HCT116 (cell line): Measurements from ENCODE around the gene TJAP1. TPM values are rescaled to one million over a fixed set of nuclear protein-coding genes. Genes with fewer than 3 reads are reported as not detected.

Source experiments
- ATAC-seq: fragments of 200-7000 bp; cut with Tn5 transposase; 2 replicates; pipeline ENCODE4 v1.9.1; 2020; ENCODE audit warnings: mild to moderate bottlenecking, moderate library complexity
- BruUV-seq: library from RNA; stranded (reverse); fragments of 400-500 nt; replicated peaks from 2 replicates; lab custom pipeline; 2021; lab: Mats Ljungman, UMichigan
- CTCF ChIA-PET: fragments of 300-600 bp; sonication (Branson Sonifier 250); formaldehyde crosslinking; loops from one replicate; lab custom pipeline; 2021; ENCODE audit warnings: antibody characterized with exemption; lab: Charles Lee
- POLR2A ChIA-PET: fragments of 300-600, 350-600 bp; sonication (Branson Sonifier 250); formaldehyde crosslinking; loops from one replicate; lab custom pipeline; 2021; ENCODE audit warnings: antibody characterized with exemption; lab: Charles Lee
- RAD21 ChIA-PET, 2 experiments: fragments of 300-600 bp; sonication (Branson Sonifier 250); formaldehyde crosslinking; loops; one replicate each; lab custom pipeline; 2023; ENCODE audit warnings: low total read pairs in 2 of 2; ENCODE audit not compliant: uncharacterized antibody in 2 of 2, unreplicated experiment in 2 of 2, low non-redundant PET in 1 of 2; lab: Charles Lee
- DNase-seq: peaks from one replicate; pipeline ENCODE4 v3.0.0-alpha.2; 2010; ENCODE audit warnings: low read depth, low spot score
- H2AFZ ChIP-seq: fragments of 200-600 bp; shearing (Covaris generic), sonication (generic); 2 replicates; pipeline ENCODE4 v1.6.1; 2017; ENCODE audit warnings: low read depth, mixed run types, mixed read lengths, antibody characterized with exemption, low read length; ENCODE audit not compliant: poor library complexity, severe bottlenecking
- H3K27ac ChIP-seq: 2 replicates; pipeline ENCODE4 v1.5.1; 2012; ENCODE audit warnings: low read depth, low read length
- H3K27me3 ChIP-seq: fragments of 200-600 bp; sonication (generic); 2 replicates; pipeline ENCODE4 v1.6.1; 2016; ENCODE audit warnings: mixed run types, low read length, mixed read lengths; ENCODE audit not compliant: insufficient read depth
- H3K36me3 ChIP-seq, 2 experiments: fragments of 200-500 bp in 1 of 2; fragments of 200-600 bp in 1 of 2; sonication (Bioruptor generic) in 1 of 2; sonication (generic) in 1 of 2; 2 replicates each; pipeline versions ENCODE4 v1.5.1 to v1.6.1; 2014 to 2016; ENCODE audit warnings: low read length in 2 of 2, inconsistent platforms in 1 of 2, mixed read lengths in 1 of 2, mixed run types in 1 of 2; ENCODE audit not compliant: insufficient read depth in 2 of 2, control insufficient read depth in 1 of 2
- H3K4me1 ChIP-seq, 2 experiments: fragments of 200-600 bp in 1 of 2; sonication (generic) in 1 of 2; 2 replicates each; pipeline versions ENCODE4 v1.5.1 to v1.6.1; 2012 to 2017; ENCODE audit warnings: low read length in 2 of 2, inconsistent platforms in 1 of 2, mild to moderate bottlenecking in 1 of 2, mixed read lengths in 1 of 2, mixed run types in 1 of 2, moderate library complexity in 1 of 2; ENCODE audit not compliant: insufficient read depth in 2 of 2, control insufficient read depth in 1 of 2
- H3K4me2 ChIP-seq: fragments of 200-600 bp; sonication (generic); 2 replicates; pipeline ENCODE4 v1.6.1; 2017; ENCODE audit warnings: mixed run types, low read length, mixed read lengths
- H3K4me3 ChIP-seq, 2 experiments: fragments of 200-600 bp in 1 of 2; sonication (generic) in 1 of 2; replicated peaks in 1 of 2; 2 replicates each; pipeline ENCODE4 v1.5.1; 2011 to 2016; ENCODE audit warnings: low read length in 2 of 2, control low read depth in 1 of 2, low read depth in 1 of 2, mild to moderate bottlenecking in 1 of 2, mixed read lengths in 1 of 2, mixed run types in 1 of 2
- H3K79me2 ChIP-seq: fragments of 200-600 bp; sonication (generic); 2 replicates; pipeline ENCODE4 v1.6.1; 2017; ENCODE audit warnings: mild to moderate bottlenecking, mixed run types, low read length, moderate library complexity, mixed read lengths; ENCODE audit not compliant: insufficient read depth
- H3K9ac ChIP-seq: fragments of 200-600 bp; sonication (generic); 2 replicates; pipeline ENCODE4 v1.6.1; 2016; ENCODE audit warnings: low read length, mixed read lengths
- H3K9me2 ChIP-seq: fragments of 200-600 bp; sonication (generic), shearing (Covaris generic); 2 replicates; pipeline ENCODE4 v1.6.1; 2017; ENCODE audit warnings: mixed run types, mild to moderate bottlenecking, moderate library complexity; ENCODE audit not compliant: insufficient read depth
- H3K9me3 ChIP-seq, 2 experiments: fragments of 200-500 bp in 1 of 2; fragments of 200-600 bp in 1 of 2; sonication (Bioruptor generic) in 1 of 2; sonication (generic) in 1 of 2; 2 replicates each; pipeline ENCODE4 v1.6.1; 2014 to 2017; ENCODE audit warnings: low read length in 2 of 2, mixed read lengths in 2 of 2, inconsistent platforms in 1 of 2, low read depth in 1 of 2, mild to moderate bottlenecking in 1 of 2, mixed run types in 1 of 2, moderate library complexity in 1 of 2; ENCODE audit not compliant: control insufficient read depth in 1 of 2, insufficient read depth in 1 of 2
- H4K20me1 ChIP-seq: fragments of 200-600 bp; sonication (generic), shearing (Covaris generic); 2 replicates; pipeline ENCODE4 v1.6.1; 2017; ENCODE audit warnings: mixed run types, mild to moderate bottlenecking, moderate library complexity; ENCODE audit not compliant: insufficient read depth
- ATF3 ChIP-seq: IDR thresholded peaks from 2 replicates; pipeline ENCODE4 v1.6.1; 2012
- CEBPB ChIP-seq: IDR thresholded peaks from 2 replicates; pipeline ENCODE4 v1.6.1; 2012; ENCODE audit warnings: low read depth
- ELF1 ChIP-seq: IDR thresholded peaks from 2 replicates; pipeline ENCODE4 v1.6.1; 2012; ENCODE audit warnings: low read depth, borderline replicate concordance
- EZH2phosphoT487 ChIP-seq: fragments of 200-600 bp; IDR thresholded peaks from 2 replicates; pipeline ENCODE4 v1.6.1; 2018; ENCODE audit warnings: antibody characterized with exemption, borderline replicate concordance
- RAD21 ChIP-seq: IDR thresholded peaks from 2 replicates; pipeline ENCODE4 v1.6.1; 2012; ENCODE audit warnings: low read depth, mild to moderate bottlenecking
- REST ChIP-seq: IDR thresholded peaks from 2 replicates; pipeline ENCODE4 v1.6.1; 2012; ENCODE audit warnings: low read depth
- SRF ChIP-seq: IDR thresholded peaks from 2 replicates; pipeline ENCODE4 v1.6.1; 2012; ENCODE audit warnings: low read depth
- ZBTB33 ChIP-seq: IDR thresholded peaks from 2 replicates; pipeline ENCODE4 v1.6.1; 2011; ENCODE audit warnings: mild to moderate bottlenecking, low read length, moderate library complexity; ENCODE audit not compliant: insufficient replicate concordance; ENCODE audit errors: extremely low read depth
- intact Hi-C: fragments of 100-400 bp; cut with micrococcal nuclease; formaldehyde crosslinking; loops from 2 replicates; pipeline ENCODE4 v1.10.0; 2022
- total RNA-seq: library from RNA; stranded (reverse); gene quantifications from one replicate; pipeline ENCODE4 v1.2.1, GENCODE V29; 2021; ENCODE audit not compliant: unreplicated experiment
- TF ChIP-seq, protein P1 (sequence below), 3 experiments: fragments of 200-600 bp in 1 of 3; sonication (generic) in 1 of 3; IDR thresholded peaks in 2 of 3; conservative IDR thresholded peaks in 1 of 3; 2 replicates each; pipeline ENCODE4 v1.5.1; 2012 to 2017; ENCODE audit warnings: low read depth in 2 of 3, low read length in 2 of 3, antibody characterized with exemption in 1 of 3, borderline replicate concordance in 1 of 3, control low read depth in 1 of 3, mild to moderate bottlenecking in 1 of 3, mixed read lengths in 1 of 3, mixed run types in 1 of 3, moderate library complexity in 1 of 3; ENCODE audit not compliant: insufficient read depth in 1 of 3

TJAP1 gene
- total RNA-seq, 1 experiment from 2014 or later: 45.2 TPM

DNA sequence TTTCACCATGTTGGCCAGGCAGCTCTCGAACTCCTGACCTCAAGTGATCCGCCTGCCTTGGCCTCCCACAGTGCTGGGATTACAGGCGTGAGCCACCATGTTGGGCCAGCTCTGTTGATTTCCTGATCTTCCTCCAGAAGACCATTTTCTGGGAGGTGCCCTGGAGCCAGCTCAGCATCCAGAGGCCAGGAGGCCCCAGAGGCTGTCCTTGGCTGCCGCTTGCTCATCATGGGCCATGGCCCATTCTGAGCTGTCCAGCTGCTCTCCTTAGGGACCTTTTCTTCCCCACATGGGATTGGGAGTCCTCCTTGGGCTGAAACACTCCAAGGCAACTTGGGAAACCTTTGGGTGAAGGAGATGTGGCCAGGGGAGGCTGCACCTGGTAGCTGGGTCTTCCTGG, 17.4 kb downstream of the TJAP1 start:
- BruUV-seq: no TSS peak
- ChIA-PET POLR2A (interaction anchor here (1.3 kb wide), 1 partner anchor 15 kb away, joined by 5 read pairs; no protein-coding TSS in a partner anchor), CTCF (interaction anchor here (0.6 to 3.1 kb wide), 6 partner anchors 9 to 232 kb away, joined by 3 to 25 read pairs (median 15); no protein-coding TSS in a partner anchor), RAD21 (interaction anchor here in 1 of 2 experiments (0.9 kb wide), 1 partner anchor 37 kb away, joined by 3 read pairs; no protein-coding TSS in a partner anchor)
- intact Hi-C loops: loop anchor here (5.0 kb wide), 1 partner anchor 592 kb away; no protein-coding TSS in a partner anchor
- Histone ChIP-seq H3K36me3 (peaks cover 4 to 26% of the 10 kb centered on the region in 2 experiments; a peak in 3 of 4 replicates), H4K20me1 (no peaks in the 10 kb centered on the region), H3K4me3 (no peak overlapping the region), H3K9me3 (no peaks in the 10 kb centered on the region), H3K4me1 (peaks cover 27 to 50% of the 10 kb centered on the region in 2 experiments), H2AFZ (no peak overlapping the region), H3K79me2 (peaks cover 41% of the 10 kb centered on the region), H3K9me2 (no peaks in the 10 kb centered on the region), H3K9ac (no peak overlapping the region), H3K27me3 (no peaks in the 10 kb centered on the region), H3K27ac (peak overlapping the region; percentile 57), H3K4me2 (peak overlapping the region; percentile 76)
- no peak for ATAC-seq
- DNase-seq: no peak
- TF ChIP-seq SRF (no peak), ZBTB33 (no peak), EZH2phosphoT487 (no peak), CEBPB (no peak), REST (no peak), ELF1 (no peak), RAD21 (no peak), ATF3 (no peak)
- TF ChIP-seq, protein P1, sequence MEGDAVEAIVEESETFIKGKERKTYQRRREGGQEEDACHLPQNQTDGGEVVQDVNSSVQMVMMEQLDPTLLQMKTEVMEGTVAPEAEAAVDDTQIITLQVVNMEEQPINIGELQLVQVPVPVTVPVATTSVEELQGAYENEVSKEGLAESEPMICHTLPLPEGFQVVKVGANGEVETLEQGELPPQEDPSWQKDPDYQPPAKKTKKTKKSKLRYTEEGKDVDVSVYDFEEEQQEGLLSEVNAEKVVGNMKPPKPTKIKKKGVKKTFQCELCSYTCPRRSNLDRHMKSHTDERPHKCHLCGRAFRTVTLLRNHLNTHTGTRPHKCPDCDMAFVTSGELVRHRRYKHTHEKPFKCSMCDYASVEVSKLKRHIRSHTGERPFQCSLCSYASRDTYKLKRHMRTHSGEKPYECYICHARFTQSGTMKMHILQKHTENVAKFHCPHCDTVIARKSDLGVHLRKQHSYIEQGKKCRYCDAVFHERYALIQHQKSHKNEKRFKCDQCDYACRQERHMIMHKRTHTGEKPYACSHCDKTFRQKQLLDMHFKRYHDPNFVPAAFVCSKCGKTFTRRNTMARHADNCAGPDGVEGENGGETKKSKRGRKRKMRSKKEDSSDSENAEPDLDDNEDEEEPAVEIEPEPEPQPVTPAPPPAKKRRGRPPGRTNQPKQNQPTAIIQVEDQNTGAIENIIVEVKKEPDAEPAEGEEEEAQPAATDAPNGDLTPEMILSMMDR (IDR thresholded peaks at IDR 0.05 in 2 of 3, conservative IDR thresholded peaks at IDR 0.05 in 1 of 3; ENCODE audit: borderline replicate concordance in 1 of 3, insufficient read depth in 1 of 3, low read depth in 2 of 3, low read length in 2 of 3): no peak
